Peyer's patch (tissue), 4 donors: Measurements from ENCODE around the gene OR52D1.

Experiments
- CTCF ChIP-seq, 6 experiments: fragments of 450-650 bp in 4 of 6; fragments of 200-600 bp in 2 of 6; sonication (generic) in 1 of 6; IDR thresholded peaks; one replicate each; pipeline ENCODE4 v1.5.1; 2017 to 2019; ENCODE audit warnings: antibody characterized with exemption in 6 of 6, mild to moderate bottlenecking in 3 of 6, moderate library complexity in 1 of 6
- POLR2A ChIP-seq, 2 donors: fragments of 450-650 bp; IDR thresholded peaks; one replicate each; pipeline ENCODE4 v1.5.1; 2017; ENCODE audit warnings: antibody characterized with exemption in 2 of 2, mild to moderate bottlenecking in 2 of 2, moderate library complexity in 2 of 2

GRCh38 chr11:5522308-5522707 is 33.8 kb downstream of the OR52D1 start:
- no peak for TF ChIP-seq CTCF (IDR thresholded peaks at IDR 0.05)
- no peak for TF ChIP-seq POLR2A (IDR thresholded peaks at IDR 0.05)
